Stimulated activated CD4-positive, alpha-beta T cell treated with anti-CD3 and anti-CD28 coated beads, Interleukin-2, amount 100 ng/mL, for 4 hours (primary cell): Measurements from ENCODE around the gene DDX54.
"Not testable (repeated sequence)": the region's sequence is repeated elsewhere in the genome, so short reads cannot be mapped to it uniquely, and the experiment has no call there.

Source experiments
- DNase-seq: peaks from one replicate; pipeline ENCODE4 v3.0.0-alpha.2; 2020; ENCODE audit warnings: low read depth

DDX54 gene

DNA sequence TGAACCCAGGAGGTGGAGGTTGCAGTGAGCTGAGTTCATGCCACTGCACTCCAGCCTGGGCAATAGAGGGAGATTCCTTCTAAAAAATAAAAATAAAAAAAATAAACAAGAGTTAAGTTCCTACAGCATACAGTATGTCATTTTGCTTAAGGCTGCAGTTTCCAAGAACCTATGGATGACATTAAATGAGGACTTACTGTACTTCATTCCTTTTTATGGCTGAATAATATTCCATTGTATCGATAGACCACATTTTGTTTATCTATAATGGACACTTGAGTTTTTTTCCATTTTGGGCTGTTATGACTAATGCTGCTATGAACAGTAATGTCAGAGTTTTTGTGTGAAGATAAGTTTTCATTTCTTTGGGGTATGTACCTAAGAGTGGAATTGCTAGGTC, 67.1 kb downstream of the DDX54 start:
- no peak for DNase-seq

DNA sequence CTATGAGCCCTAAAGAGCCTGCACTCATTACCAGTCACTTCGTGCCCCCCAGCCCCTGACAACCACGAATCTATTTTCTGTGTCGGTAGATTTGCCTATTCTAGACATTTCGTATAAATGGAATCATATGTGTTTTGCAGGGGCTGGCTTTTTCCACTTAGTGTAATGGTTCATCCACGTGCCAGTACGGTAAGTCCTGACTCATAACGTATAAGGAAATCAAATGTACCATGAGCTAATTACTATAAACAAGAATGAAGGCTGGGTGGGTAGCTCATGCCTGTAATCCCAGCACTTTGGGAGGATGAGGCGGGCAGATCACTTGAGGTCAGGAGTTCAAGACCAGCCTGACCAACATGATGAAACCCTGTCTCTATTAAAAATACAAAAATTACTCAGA, 67.6 kb downstream of the DDX54 start:
- not testable (repeated sequence) for DNase-seq

GRCh38 chr12:113116875-113117274, 68.4 kb downstream of the DDX54 start:
- no peak for DNase-seq

DNA sequence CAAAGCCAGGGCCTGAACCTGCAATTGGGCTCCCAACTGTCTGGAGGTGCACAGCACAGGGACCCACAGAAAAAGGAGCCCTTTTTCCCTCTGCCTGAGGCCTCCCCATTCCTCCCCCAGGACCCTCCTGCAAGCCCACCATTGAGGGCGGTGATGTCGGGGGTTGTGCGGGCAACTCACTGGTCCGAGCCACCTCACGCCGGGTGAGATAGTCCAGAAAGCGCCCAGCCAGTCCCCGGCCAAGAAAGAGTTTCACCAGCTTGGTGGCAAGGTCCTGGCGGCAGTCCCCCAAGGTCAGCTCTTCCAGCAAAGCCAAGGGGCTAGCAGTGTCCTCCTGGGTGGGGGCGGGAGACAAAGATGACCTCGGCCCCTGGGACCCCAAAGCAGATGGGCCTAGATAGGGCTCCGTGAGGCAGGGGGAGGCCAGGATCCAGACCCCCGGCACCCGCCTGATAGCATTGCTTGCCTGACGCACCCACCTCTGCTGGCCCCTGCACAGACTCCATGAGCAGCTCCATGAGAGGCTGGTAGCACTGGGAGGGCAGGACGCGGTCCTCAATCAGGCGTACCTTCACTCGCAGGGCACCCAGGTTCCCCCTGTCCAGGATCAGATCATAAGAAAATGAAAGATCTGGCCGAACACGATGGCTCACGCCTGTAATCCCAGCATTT, 69.7 kb downstream of the DDX54 start:
- no peak for DNase-seq

DNA sequence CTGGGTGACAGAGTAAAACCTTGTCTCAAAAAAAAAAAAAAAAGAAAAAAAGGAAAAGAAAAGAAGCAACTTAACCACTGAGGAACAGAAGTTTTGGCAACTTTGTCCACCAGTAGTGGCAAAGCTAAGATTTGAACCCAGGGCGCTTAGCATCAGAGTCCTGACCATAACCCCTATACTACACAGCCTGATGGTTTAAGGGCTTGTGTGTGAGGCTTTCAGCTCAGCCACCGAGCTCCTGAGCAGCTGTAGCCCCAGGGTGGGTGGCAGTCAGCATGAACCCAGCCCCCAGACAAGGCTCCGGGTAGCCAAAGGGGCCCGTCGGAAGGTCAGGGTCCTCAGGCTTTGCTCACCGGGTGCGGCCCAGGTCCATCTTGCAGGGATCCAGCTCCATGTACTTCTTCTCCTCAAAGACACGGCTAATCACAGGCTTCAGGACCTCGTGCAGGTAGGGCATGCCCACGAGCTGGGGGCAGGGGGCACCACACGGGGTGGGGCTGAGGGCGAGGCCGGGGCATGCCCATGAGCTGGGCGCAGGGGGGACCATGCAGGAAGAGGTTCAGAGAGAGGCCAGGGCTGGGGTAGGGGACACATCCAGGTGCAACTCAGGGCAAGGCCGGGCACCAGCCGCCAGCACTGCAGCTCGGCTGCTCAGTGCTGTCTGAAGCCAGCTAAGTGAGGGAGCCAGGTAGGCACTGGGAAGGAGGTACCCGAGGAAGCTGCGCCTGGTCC, 70.7 kb downstream of the DDX54 start:
- DNase-seq, result no peak

- no peak for DNase-seq
Measured at GRCh38 chr12:113113397-113113796, 71.9 kb downstream of the DDX54 start.

DNA sequence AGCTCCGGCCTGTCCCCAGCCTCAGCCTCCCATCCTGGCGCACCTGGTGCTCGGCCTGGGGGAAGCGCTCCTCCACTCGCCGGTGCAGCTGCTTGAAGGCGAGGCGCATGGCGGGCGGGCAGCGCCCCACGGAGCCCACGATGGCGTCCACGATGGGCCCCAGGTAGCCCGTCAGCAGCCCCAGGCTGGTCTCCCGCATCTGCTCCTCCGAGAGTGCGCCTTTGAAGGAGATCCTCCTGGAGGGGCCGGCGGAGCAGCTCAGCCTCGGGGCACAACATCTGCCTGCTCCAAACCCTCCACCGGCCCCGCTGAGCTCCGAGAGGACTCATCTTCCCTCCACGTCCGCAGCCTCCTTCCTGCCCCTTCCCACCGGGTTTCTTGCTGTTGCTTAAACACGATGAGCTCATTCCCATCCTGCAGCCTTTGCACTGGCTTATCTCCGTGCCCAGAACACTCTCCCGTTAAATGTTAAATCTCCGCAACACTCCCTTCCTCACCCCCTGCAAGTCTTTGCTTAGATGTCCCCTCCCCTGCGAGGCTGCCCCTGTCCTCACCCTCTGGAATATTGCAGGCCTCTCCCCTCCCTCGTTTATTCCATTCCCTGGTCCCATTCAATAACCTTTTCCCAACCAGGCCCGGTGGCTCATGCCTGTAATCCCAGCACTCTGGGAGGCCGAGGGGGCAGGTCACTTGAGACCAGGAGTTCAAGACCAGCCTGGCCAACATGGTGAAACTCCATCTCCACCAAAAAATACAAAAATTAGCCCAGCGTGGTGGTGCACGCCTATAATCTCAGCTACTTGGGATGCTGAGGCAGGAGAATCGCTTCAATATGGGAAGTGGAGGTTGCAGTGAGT, 73.0 kb downstream of the DDX54 start:
- DNase-seq, result no peak

GRCh38 chr12:113111247-113111646, 74.0 kb downstream of the DDX54 start:
- no peak for DNase-seq

DNA sequence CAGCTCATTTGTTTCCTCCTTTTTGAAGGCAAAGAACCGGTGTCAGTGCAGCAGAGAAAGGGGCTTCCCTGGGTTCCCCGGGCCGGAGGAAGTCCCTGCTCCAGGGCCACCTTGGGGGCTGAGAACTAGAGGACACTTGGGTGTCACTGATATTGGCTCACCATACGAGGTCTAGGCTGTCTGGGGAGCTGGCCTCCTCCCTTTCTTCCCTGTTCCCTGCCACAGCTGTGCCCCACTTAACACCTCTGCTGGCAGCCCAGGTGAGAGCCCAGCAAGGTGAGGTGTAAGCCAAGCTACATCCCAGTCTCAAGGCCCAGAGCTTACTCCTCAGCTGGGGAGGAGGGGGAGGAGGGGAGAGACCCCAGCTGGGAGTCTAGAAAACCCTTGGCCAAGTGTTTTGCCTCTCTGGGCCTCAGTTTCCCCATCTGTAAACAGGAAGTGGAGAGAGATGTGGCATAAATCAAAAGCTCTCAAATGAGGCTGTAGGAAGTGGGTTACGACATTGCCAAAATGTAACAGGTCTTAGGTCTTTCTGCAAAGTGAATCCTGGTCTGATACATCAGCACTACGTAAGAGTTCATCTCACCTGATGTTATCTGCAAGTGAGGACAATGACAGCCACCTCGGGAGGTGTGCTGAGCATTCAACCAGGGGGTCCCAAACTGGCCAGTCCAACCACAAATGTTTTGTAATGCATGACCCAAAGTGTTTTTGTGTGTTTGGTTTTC, 75.2 kb downstream of the DDX54 start:
- DNase-seq, result no peak

- no peak for DNase-seq
Measured at GRCh38 chr12:113109360-113109759, 75.9 kb downstream of the DDX54 start.

GRCh38 chr12:113108308-113108707, 77.0 kb downstream of the DDX54 start:
- no peak for DNase-seq
